HEK293T (cell line): ENCODE measurements around the gene MYO9A.

Source experiments
- CTCF ChIA-PET: fragments of 350-600 bp; formaldehyde crosslinking; extraction: SDS; loops from one replicate; lab custom pipeline; 2021; ENCODE audit warnings: antibody characterized with exemption, inconsistent platforms; lab: Yijun Ruan, JAX
- POLR2A ChIA-PET: fragments of 350-600 bp; formaldehyde crosslinking; extraction: SDS; loops from one replicate; lab custom pipeline; 2020; ENCODE audit warnings: antibody characterized with exemption, inconsistent platforms; lab: Yijun Ruan, JAX
- DNase-seq: peaks from one replicate; pipeline ENCODE4 v3.0.0; 2012; ENCODE audit warnings: mixed read lengths; ENCODE audit errors: extremely low spot score
- ARNT ChIP-seq: fragments of 450-650 bp; IDR thresholded peaks from 2 replicates; pipeline ENCODE4 v1.6.1; 2017; ENCODE audit warnings: mild to moderate bottlenecking
- BHLHE40 ChIP-seq: fragments of 450-650 bp; IDR thresholded peaks from 2 replicates; pipeline ENCODE4 v1.6.1; 2016; ENCODE audit warnings: mild to moderate bottlenecking, moderate library complexity, borderline replicate concordance
- CTBP1 ChIP-seq: fragments of 450-650 bp; IDR thresholded peaks from 2 replicates; pipeline ENCODE4 v1.6.1; 2016; ENCODE audit warnings: borderline replicate concordance
- ELF4 ChIP-seq: fragments of 450-650 bp; IDR thresholded peaks from 2 replicates; pipeline ENCODE4 v1.6.1; 2017; ENCODE audit warnings: antibody characterized with exemption
- FOXA1 ChIP-seq: fragments of 450-650 bp; IDR thresholded peaks from 2 replicates; pipeline ENCODE4 v1.6.1; 2016; ENCODE audit warnings: mild to moderate bottlenecking
- FOXK2 ChIP-seq: fragments of 450-650 bp; IDR thresholded peaks from 2 replicates; pipeline ENCODE4 v1.6.1; 2016; ENCODE audit warnings: mild to moderate bottlenecking
- FOXM1 ChIP-seq: fragments of 450-650 bp; IDR thresholded peaks from 2 replicates; pipeline ENCODE4 v1.6.1; 2017; ENCODE audit warnings: mild to moderate bottlenecking, borderline replicate concordance
- HDGF ChIP-seq: fragments of 450-650 bp; IDR thresholded peaks from 2 replicates; pipeline ENCODE4 v1.6.1; 2017; ENCODE audit warnings: antibody characterized with exemption, borderline replicate concordance
- L3MBTL2 ChIP-seq: fragments of 450-650 bp; conservative IDR thresholded peaks from 2 replicates; pipeline ENCODE4 v1.6.1; 2016; ENCODE audit warnings: mild to moderate bottlenecking
- LEF1 ChIP-seq: fragments of 450-650 bp; IDR thresholded peaks from 2 replicates; pipeline ENCODE4 v1.6.1; 2017; ENCODE audit warnings: mild to moderate bottlenecking, borderline replicate concordance
- NFRKB ChIP-seq: fragments of 450-650 bp; IDR thresholded peaks from 2 replicates; pipeline ENCODE4 v1.6.1; 2016; ENCODE audit warnings: mild to moderate bottlenecking, moderate library complexity
- PKNOX1 ChIP-seq: fragments of 450-650 bp; IDR thresholded peaks from 2 replicates; pipeline ENCODE4 v1.6.1; 2016
- SP1 ChIP-seq: fragments of 450-650 bp; IDR thresholded peaks from 2 replicates; pipeline ENCODE4 v1.6.1; 2017
- SUZ12 ChIP-seq: fragments of 450-650 bp; IDR thresholded peaks from 2 replicates; pipeline ENCODE4 v1.6.1; 2016; ENCODE audit warnings: mild to moderate bottlenecking
- TARDBP ChIP-seq: fragments of 450-650 bp; IDR thresholded peaks from 2 replicates; pipeline ENCODE4 v1.6.1; 2016
- ZNF384 ChIP-seq: fragments of 450-650 bp; IDR thresholded peaks from 2 replicates; pipeline ENCODE4 v1.6.1; 2016

The MYO9A gene

GRCh38 chr15:71830981-71831380 lies 287.0 kb downstream of the MYO9A start:
- ChIA-PET CTCF (interaction anchor here (0.7 kb wide), 1 partner anchor 255 kb away, joined by 5 read pairs; no protein-coding TSS in a partner anchor), POLR2A (no interaction called here)
- TF ChIP-seq FOXM1 (no peak), FOXA1 (no peak), HDGF (no peak), ZNF384 (no peak)
- no peak for DNase-seq

- CTCF ChIA-PET = interaction anchor here (0.7 kb wide), 1 partner anchor 19 kb away, joined by 3 read pairs; no protein-coding TSS in a partner anchor
- TF ChIP-seq LEF1 = no peak
- TF ChIP-seq BHLHE40 = no peak
- no peak for TF ChIP-seq HDGF
- no peak for TF ChIP-seq SP1
- TF ChIP-seq ZNF384 = no peak
- no peak for TF ChIP-seq SUZ12
- TF ChIP-seq TARDBP = no peak
- no peak for DNase-seq
- POLR2A ChIA-PET = no interaction called here
Measured at GRCh38 chr15:71826196-71826595, 291.8 kb downstream of the MYO9A start.

- POLR2A ChIA-PET = no interaction called here
- no peak for DNase-seq
- CTCF ChIA-PET = no interaction called here
- TF ChIP-seq ARNT = no peak
- TF ChIP-seq ZNF384 = no peak
- no peak for TF ChIP-seq CTBP1
Measured at GRCh38 chr15:71825021-71825730, 292.8 kb downstream of the MYO9A start.

- POLR2A ChIA-PET = no interaction called here
- CTCF ChIA-PET = no interaction called here
- no peak for TF ChIP-seq L3MBTL2
- TF ChIP-seq TARDBP = no peak
- TF ChIP-seq ELF4 = no peak
- no peak for TF ChIP-seq NFRKB
- no peak for TF ChIP-seq BHLHE40
- no peak for TF ChIP-seq FOXK2
- TF ChIP-seq SP1 = no peak
- no peak for TF ChIP-seq HDGF
- no peak for TF ChIP-seq ARNT
- no peak for TF ChIP-seq SUZ12
- no peak for TF ChIP-seq ZNF384
- TF ChIP-seq PKNOX1 = no peak
- no peak for TF ChIP-seq CTBP1
- no peak for TF ChIP-seq FOXM1
- TF ChIP-seq FOXA1 = no peak
- TF ChIP-seq LEF1 = no peak
- DNase-seq = no peak
Measured at GRCh38 chr15:71823801-71824200, 294.1 kb downstream of the MYO9A start.

GRCh38 chr15:71822890-71823630 lies 294.9 kb downstream of the MYO9A start:
- TF ChIP-seq BHLHE40 = no peak
- TF ChIP-seq ELF4 = no peak
- no peak for TF ChIP-seq LEF1
- POLR2A ChIA-PET = no interaction called here
- DNase-seq = no peak
- CTCF ChIA-PET = interaction anchor here (0.6 kb wide), 1 partner anchor 182 kb away, joined by 3 read pairs; no protein-coding TSS in a partner anchor

- CTCF ChIA-PET = no interaction called here
- DNase-seq = no peak
- no peak for TF ChIP-seq HDGF
- TF ChIP-seq ELF4 = no peak
- no peak for TF ChIP-seq FOXM1
- TF ChIP-seq PKNOX1 = no peak
- no peak for TF ChIP-seq SUZ12
- no peak for TF ChIP-seq TARDBP
- POLR2A ChIA-PET = no interaction called here
Measured at GRCh38 chr15:71821547-71822129, 296.3 kb downstream of the MYO9A start.

GRCh38 chr15:71820127-71820526 lies 297.8 kb downstream of the MYO9A start:
- POLR2A ChIA-PET = no interaction called here
- TF ChIP-seq TARDBP (no peak), ZNF384 (no peak), CTBP1 (no peak), FOXA1 (no peak), BHLHE40 (no peak), PKNOX1 (no peak), SUZ12 (no peak), ELF4 (no peak), FOXM1 (no peak), FOXK2 (no peak), L3MBTL2 (no peak), HDGF (no peak), LEF1 (no peak)
- CTCF ChIA-PET = no interaction called here
- no peak for DNase-seq
